SK-N-SH (cell line): ENCODE results near the gene MUC22.

Experiments
- EP300 ChIP-seq, 2 experiments: IDR thresholded peaks; 2 replicates each; pipeline versions ENCODE4 v1.4.0 to v1.6.1; 2012; ENCODE audit warnings: borderline replicate concordance in 1 of 2, low read depth in 1 of 2, low read length in 1 of 2
- MEF2A ChIP-seq: IDR thresholded peaks from 2 replicates; pipeline ENCODE4 v1.4.0; 2012; ENCODE audit warnings: low read depth, borderline replicate concordance
- NFIC ChIP-seq: IDR thresholded peaks from 2 replicates; pipeline ENCODE4 v1.4.0; 2012; ENCODE audit warnings: borderline replicate concordance
- RAD21 ChIP-seq: IDR thresholded peaks from 2 replicates; pipeline ENCODE4 v1.6.1; 2012; ENCODE audit warnings: mild to moderate bottlenecking, low read length
- RCOR1 ChIP-seq: fragments of 150-350 bp; IDR thresholded peaks from 2 replicates; pipeline ENCODE4 v1.6.1; 2017; ENCODE audit warnings: antibody characterized with exemption, low read length
- SMC3 ChIP-seq: IDR thresholded peaks from 2 replicates; pipeline ENCODE4 v1.6.1; 2012; ENCODE audit warnings: low read depth, low read length, improper control_type of control experiment
- TAF1 ChIP-seq: IDR thresholded peaks from 2 replicates; pipeline ENCODE4 v1.6.1; 2012; ENCODE audit warnings: low read depth, mild to moderate bottlenecking, low read length, moderate library complexity, borderline replicate concordance
- TF ChIP-seq, protein P1 (sequence below): fragments of 200-600 bp; sonication (generic); IDR thresholded peaks from 2 replicates; pipeline ENCODE4 v1.6.1; 2017; ENCODE audit warnings: antibody characterized with exemption, mild to moderate bottlenecking, moderate library complexity
- TF ChIP-seq, protein P2 (sequence below): fragments of 150-350 bp; IDR thresholded peaks from 2 replicates; pipeline ENCODE4 v1.6.1; 2017; ENCODE audit warnings: antibody characterized with exemption, low read length, low read depth, borderline replicate concordance

DNA sequence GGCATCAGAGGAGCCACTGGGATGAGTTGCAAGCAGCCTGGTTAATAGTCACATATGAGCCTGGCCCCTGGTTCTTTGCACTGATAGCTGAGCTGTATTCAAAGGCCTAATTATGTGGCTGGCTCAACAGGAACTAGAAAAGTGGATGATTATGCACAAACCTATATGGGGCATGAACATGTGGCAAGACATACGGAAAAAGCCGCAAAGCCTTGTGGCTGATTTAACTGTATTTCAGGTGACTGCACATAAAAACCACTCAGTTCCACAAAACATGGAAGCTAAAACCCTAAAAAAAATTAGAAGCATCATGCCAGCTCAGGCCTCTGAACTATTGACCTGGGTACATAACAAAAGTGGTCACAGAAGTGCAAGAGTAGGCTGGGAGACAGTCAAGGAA, 13.0 kb upstream of the MUC22 start:
- TF ChIP-seq RAD21 (no peak), MEF2A (no peak), RCOR1 (no peak), TAF1 (no peak), EP300 (IDR thresholded peaks at IDR 0.05; ENCODE audit: borderline replicate concordance in 1 of 2, low read depth in 1 of 2, low read length in 1 of 2) (no peak), NFIC (no peak), SMC3 (no peak)
- TF ChIP-seq, protein P1, sequence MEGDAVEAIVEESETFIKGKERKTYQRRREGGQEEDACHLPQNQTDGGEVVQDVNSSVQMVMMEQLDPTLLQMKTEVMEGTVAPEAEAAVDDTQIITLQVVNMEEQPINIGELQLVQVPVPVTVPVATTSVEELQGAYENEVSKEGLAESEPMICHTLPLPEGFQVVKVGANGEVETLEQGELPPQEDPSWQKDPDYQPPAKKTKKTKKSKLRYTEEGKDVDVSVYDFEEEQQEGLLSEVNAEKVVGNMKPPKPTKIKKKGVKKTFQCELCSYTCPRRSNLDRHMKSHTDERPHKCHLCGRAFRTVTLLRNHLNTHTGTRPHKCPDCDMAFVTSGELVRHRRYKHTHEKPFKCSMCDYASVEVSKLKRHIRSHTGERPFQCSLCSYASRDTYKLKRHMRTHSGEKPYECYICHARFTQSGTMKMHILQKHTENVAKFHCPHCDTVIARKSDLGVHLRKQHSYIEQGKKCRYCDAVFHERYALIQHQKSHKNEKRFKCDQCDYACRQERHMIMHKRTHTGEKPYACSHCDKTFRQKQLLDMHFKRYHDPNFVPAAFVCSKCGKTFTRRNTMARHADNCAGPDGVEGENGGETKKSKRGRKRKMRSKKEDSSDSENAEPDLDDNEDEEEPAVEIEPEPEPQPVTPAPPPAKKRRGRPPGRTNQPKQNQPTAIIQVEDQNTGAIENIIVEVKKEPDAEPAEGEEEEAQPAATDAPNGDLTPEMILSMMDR: no peak
- TF ChIP-seq, protein P2, sequence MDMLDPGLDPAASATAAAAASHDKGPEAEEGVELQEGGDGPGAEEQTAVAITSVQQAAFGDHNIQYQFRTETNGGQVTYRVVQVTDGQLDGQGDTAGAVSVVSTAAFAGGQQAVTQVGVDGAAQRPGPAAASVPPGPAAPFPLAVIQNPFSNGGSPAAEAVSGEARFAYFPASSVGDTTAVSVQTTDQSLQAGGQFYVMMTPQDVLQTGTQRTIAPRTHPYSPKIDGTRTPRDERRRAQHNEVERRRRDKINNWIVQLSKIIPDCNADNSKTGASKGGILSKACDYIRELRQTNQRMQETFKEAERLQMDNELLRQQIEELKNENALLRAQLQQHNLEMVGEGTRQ: no peak
